ENCODE results near the gene MRPL23.
"Not testable (repeated sequence)": the region's sequence is repeated elsewhere in the genome, so short reads cannot be mapped to it uniquely, and the experiment has no call there.

MRPL23 gene

GRCh38 chr11:1934335-1935155 is 12.6 kb upstream of the MRPL23 start:
- DNase-seq = peak in 1 of 2 donors; percentile 1

- peak in 1 of 2 donors; percentile 1 for DNase-seq
Measured at GRCh38 chr11:1935156-1936071, 11.7 kb upstream of the MRPL23 start.

- DNase-seq = no peak
Measured at GRCh38 chr11:1936072-1936780, 10.9 kb upstream of the MRPL23 start.

- DNase-seq = peak in 1 of 2 donors; percentile 1
Measured at GRCh38 chr11:1936781-1937615, 10.1 kb upstream of the MRPL23 start.

- peak in 1 of 2 donors; percentile 0 for DNase-seq
Measured at GRCh38 chr11:1937616-1938342, 9.4 kb upstream of the MRPL23 start.

GRCh38 chr11:1938343-1939005 is 8.7 kb upstream of the MRPL23 start:
- DNase-seq = peak in 1 of 2 donors; percentile 1

GRCh38 chr11:1939006-1939625 is 8.0 kb upstream of the MRPL23 start:
- DNase-seq = peak in 1 of 2 donors; percentile 1

GRCh38 chr11:1939788-1940187 is 7.3 kb upstream of the MRPL23 start:
- not testable (repeated sequence) for DNase-seq

- peak in 1 of 2 donors; percentile 0 for DNase-seq
Measured at GRCh38 chr11:1942558-1943260, 4.4 kb upstream of the MRPL23 start.

- DNase-seq = peak in 1 of 2 donors; percentile 0
Measured at GRCh38 chr11:1943576-1943975, 3.6 kb upstream of the MRPL23 start.

- no peak for DNase-seq
Measured at GRCh38 chr11:1943977-1944376, 3.2 kb upstream of the MRPL23 start.

- no peak for DNase-seq
Measured at GRCh38 chr11:1947592-1948237, 583 bp downstream of the MRPL23 start.

GRCh38 chr11:1948389-1948788 is 1.3 kb downstream of the MRPL23 start:
- DNase-seq = no peak

- DNase-seq = no peak
Measured at GRCh38 chr11:1949302-1949701, 2.2 kb downstream of the MRPL23 start.

- DNase-seq = no peak
Measured at GRCh38 chr11:1949922-1950321, 2.8 kb downstream of the MRPL23 start.

- DNase-seq = no peak
Measured at GRCh38 chr11:1952806-1953482, 5.8 kb downstream of the MRPL23 start.

- peak in 1 of 2 donors; percentile 27 for DNase-seq
Measured at GRCh38 chr11:1953489-1954266, 6.5 kb downstream of the MRPL23 start.

GRCh38 chr11:1958367-1958766 is 11.2 kb downstream of the MRPL23 start:
- no peak for DNase-seq
